K562 (cell line): Measurements from ENCODE around the gene ZNF41. TPM values are rescaled to one million over a fixed set of nuclear protein-coding genes. Genes with fewer than 3 reads are reported as not detected.

Experiments used
- ATAC-seq: fragments of 200-7000 bp; cut with Tn5 transposase; 3 replicates; pipeline ENCODE4 v1.9.1; 2020; ENCODE audit warnings: moderate library complexity
- BruUV-seq: library from RNA; stranded (reverse); fragments of 400-500 nt; replicated peaks from 2 replicates; lab custom pipeline; 2021; lab: Mats Ljungman, UMichigan
- CTCF ChIA-PET: fragments of 300-600 bp; formaldehyde crosslinking; extraction: SDS; loops from one replicate; lab custom pipeline; 2021; ENCODE audit warnings: low intra/inter-chr PET ratio; lab: Yijun Ruan, JAX
- POLR2A ChIA-PET: fragments of 300-600, 350-650 bp; sonication (Branson Sonifier 250); formaldehyde crosslinking; extraction: SDS; loops from one replicate; lab custom pipeline; 2021; ENCODE audit warnings: antibody characterized with exemption, inconsistent platforms; lab: Yijun Ruan, JAX
- DNase-seq, 4 experiments: peaks; one replicate each; pipeline versions ENCODE4 v3.0.0 to v3.0.0-alpha.2; 2011 to 2018; ENCODE audit warnings: low spot score in 3 of 4, mixed read lengths in 3 of 4; ENCODE audit errors: extremely low read depth in 1 of 4
- FAIRE-seq: peaks from 2 replicates; lab custom pipeline; 2011; peaks lifted over from hg19 to GRCh38; lab: Jason Lieb, UNC
- H2AFZ ChIP-seq: 2 replicates; pipeline ENCODE4 v1.6.0; 2011; ENCODE audit warnings: low read depth, low read length, control low read depth, inconsistent platforms
- H3K27ac ChIP-seq: fragments of 200-600 bp; 3 replicates; pipeline ENCODE4 v1.8.0; 2011; ENCODE audit warnings: low read depth, mild to moderate bottlenecking, control low read depth, inconsistent platforms, low read length, moderate library complexity, mixed read lengths; ENCODE audit errors: extremely low read depth
- H3K27me3 ChIP-seq, 2 experiments: fragments of 300-600 bp in 1 of 2; 2 replicates in 1 of 2; 3 replicates in 1 of 2; pipeline versions ENCODE4 v1.6.0 to v1.8.0; 2011; ENCODE audit warnings: inconsistent platforms in 2 of 2, low read length in 2 of 2, mild to moderate bottlenecking in 1 of 2, mixed read lengths in 1 of 2, moderate library complexity in 1 of 2; ENCODE audit not compliant: control insufficient read depth in 2 of 2, insufficient read depth in 2 of 2
- H3K36me3 ChIP-seq: fragments of 300-600 bp; 3 replicates; pipeline ENCODE4 v1.8.0; 2011; ENCODE audit warnings: mild to moderate bottlenecking, low read length, inconsistent platforms; ENCODE audit not compliant: control insufficient read depth, insufficient read depth
- H3K4me1 ChIP-seq, 2 experiments: fragments of 200-600 bp in 1 of 2; replicated peaks in 1 of 2; 2 replicates in 1 of 2; 3 replicates in 1 of 2; pipeline versions ENCODE4 v1.5.1 to v1.8.0; 2011; ENCODE audit warnings: inconsistent platforms in 2 of 2, low read length in 2 of 2, mild to moderate bottlenecking in 1 of 2, mixed read lengths in 1 of 2, moderate library complexity in 1 of 2; ENCODE audit not compliant: control insufficient read depth in 2 of 2, insufficient read depth in 2 of 2
- H3K4me2 ChIP-seq: 2 replicates; pipeline ENCODE4 v1.6.1; 2011; ENCODE audit warnings: low read length, control low read depth, inconsistent platforms, mixed read lengths; ENCODE audit not compliant: insufficient read depth
- H3K4me3 ChIP-seq: fragments of 200-600 bp; sonication (generic), shearing (Covaris generic); 2 replicates; pipeline ENCODE4 v1.5.1; 2016; ENCODE audit warnings: control low read depth, inconsistent platforms
- H3K79me2 ChIP-seq: fragments of 200-600 bp; 3 replicates; pipeline ENCODE4 v1.8.0; 2011; ENCODE audit warnings: low read length, inconsistent platforms; ENCODE audit not compliant: control insufficient read depth, insufficient read depth
- H3K9ac ChIP-seq, 2 experiments: 2 replicates each; pipeline versions ENCODE4 v1.6.0 to v1.6.1; 2011; ENCODE audit warnings: low read depth in 2 of 2, low read length in 2 of 2, control low read depth in 1 of 2, inconsistent platforms in 1 of 2, mild to moderate bottlenecking in 1 of 2, mixed read lengths in 1 of 2; ENCODE audit not compliant: insufficient read depth in 1 of 2
- H3K9me1 ChIP-seq: one replicate; pipeline ENCODE4 v1.6.0; 2011; ENCODE audit warnings: inconsistent platforms, mild to moderate bottlenecking, low read length, moderate library complexity; ENCODE audit not compliant: control insufficient read depth, insufficient read depth
- H3K9me3 ChIP-seq: replicated peaks from 2 replicates; pipeline ENCODE4 v1.5.1; 2011; ENCODE audit warnings: low read depth, low read length, inconsistent platforms; ENCODE audit not compliant: control insufficient read depth, insufficient read depth
- H4K20me1 ChIP-seq: replicated peaks from 2 replicates; pipeline ENCODE4 v1.6.1; 2011; ENCODE audit warnings: low read length, inconsistent platforms, mixed read lengths; ENCODE audit not compliant: control insufficient read depth, insufficient read depth
- DIDO1 ChIP-seq: fragments of 450-650 bp; IDR thresholded peaks from 2 replicates; pipeline ENCODE4 v1.6.1; 2016; ENCODE audit warnings: low read depth, missing biosample characterization, missing genetic modification characterization
- HDGF ChIP-seq: fragments of 450-650 bp; IDR thresholded peaks from 2 replicates; pipeline ENCODE4 v1.6.1; 2016
- KLF13 ChIP-seq: fragments of 450-650 bp; IDR thresholded peaks from 2 replicates; pipeline ENCODE4 v1.6.1; 2016; ENCODE audit warnings: missing genetic modification characterization, low read depth, mild to moderate bottlenecking, missing compliant biosample characterization, moderate library complexity, borderline replicate concordance
- MIER1 ChIP-seq: fragments of 450-650 bp; IDR thresholded peaks from 2 replicates; pipeline ENCODE4 v1.6.1; 2016; ENCODE audit warnings: antibody characterized with exemption, mild to moderate bottlenecking, low read depth
- MTA2 ChIP-seq: fragments of 450-650 bp; IDR thresholded peaks from 2 replicates; pipeline ENCODE4 v1.6.1; 2016; ENCODE audit warnings: low read depth
- RBM25 ChIP-seq: fragments of 200-400 bp; formaldehyde crosslinking; IDR thresholded peaks from 2 replicates; pipeline ENCODE4 v1.6.1; 2018; ENCODE audit warnings: low read length, low read depth, moderate library complexity; ENCODE audit not compliant: severe bottlenecking
- TAF7 ChIP-seq: fragments of 450-650 bp; IDR thresholded peaks from 2 replicates; pipeline ENCODE4 v1.6.1; 2016; ENCODE audit warnings: missing genetic modification characterization, missing compliant biosample characterization
- TAL1 ChIP-seq: fragments of 450-650 bp; IDR thresholded peaks from 2 replicates; pipeline ENCODE4 v1.6.1; 2016; ENCODE audit warnings: mild to moderate bottlenecking
- ZNF263 ChIP-seq: sonication (generic); formaldehyde crosslinking; IDR thresholded peaks from 2 replicates; pipeline ENCODE4 v1.8.0; 2022; ENCODE audit warnings: mild to moderate bottlenecking, missing genetic modification reagents, borderline replicate concordance
- ZNF436 ChIP-seq: fragments of 250-450, 450-650 bp; sonication (Bioruptor Pico); formaldehyde crosslinking; IDR thresholded peaks from 2 replicates; pipeline ENCODE4 v1.7.0; 2020; ENCODE audit warnings: mild to moderate bottlenecking
- WGBS: fragments of 100-300 bp; shearing (Covaris generic); methylation state at CpG from one replicate; pipeline ENCODE4 v1.1.6; 2016; ENCODE audit warnings: low coverage, mixed read lengths; ENCODE audit not compliant: insufficient coverage; ENCODE audit errors: missing lambda C conversion rate; 5-methylcytosine and 5-hydroxymethylcytosine counted together
- in situ Hi-C: fragments of 300-500 bp; cut with MboI; formaldehyde crosslinking; loops from 4 replicates; pipeline ENCODE4 v1.15.0; 2018; ENCODE audit warnings: inconsistent platforms, mixed read lengths
- intact Hi-C: fragments of 100-400 bp; cut with micrococcal nuclease; formaldehyde crosslinking; loops from 2 replicates; pipeline ENCODE4 v1.14.2; 2022
- polyA plus RNA-seq, 8 experiments: library from polyadenylated mRNA; depleted of rRNA in 4 of 8; stranded (reverse) in 5 of 8; unstranded in 3 of 8; fragments of >200 nt; fragmentation: Nextera tagmentation in 2 of 8; fragmentation: Illumina TruSeq in 1 of 8; extraction: Ambion mirVana in 2 of 8; extraction: Trizol in 1 of 8; gene quantifications; 2 replicates each; pipeline versions ENCODE4 v1.2.1 to v1.2.3, GENCODE V29; 2011 to 2014; ENCODE audit warnings: inconsistent platforms in 1 of 8, missing spikeins in 1 of 8
- total RNA-seq, 7 experiments: library from RNA; depleted of rRNA in 6 of 7; stranded (reverse); fragments of >200 nt in 6 of 7; fragmentation: Illumina TruSeq in 2 of 7; extraction: Trizol in 2 of 7; gene quantifications; 2 replicates each; pipeline versions ENCODE4 v1.2.1 to v1.2.3, GENCODE V29; 2011 to 2021; ENCODE audit warnings: low replicate concordance in 1 of 7
- TF ChIP-seq, protein P1 (sequence below): fragments of 450-650 bp; formaldehyde crosslinking; IDR thresholded peaks from 2 replicates; pipeline ENCODE4 v1.4.0; 2020; ENCODE audit warnings: mild to moderate bottlenecking, moderate library complexity
- TF ChIP-seq, protein P2 (sequence below): sonication (generic); formaldehyde crosslinking; IDR thresholded peaks from 2 replicates; pipeline ENCODE4 v1.8.0; 2022; ENCODE audit warnings: mild to moderate bottlenecking, missing genetic modification reagents, borderline replicate concordance

Gene ZNF41
- total and polyA plus RNA-seq, 9 of the 15 experiments (the other 6 are each of a cell fraction or from before 2014, with no cell fraction given): 0.53 to 8.6 (median 6.6) TPM

DNA sequence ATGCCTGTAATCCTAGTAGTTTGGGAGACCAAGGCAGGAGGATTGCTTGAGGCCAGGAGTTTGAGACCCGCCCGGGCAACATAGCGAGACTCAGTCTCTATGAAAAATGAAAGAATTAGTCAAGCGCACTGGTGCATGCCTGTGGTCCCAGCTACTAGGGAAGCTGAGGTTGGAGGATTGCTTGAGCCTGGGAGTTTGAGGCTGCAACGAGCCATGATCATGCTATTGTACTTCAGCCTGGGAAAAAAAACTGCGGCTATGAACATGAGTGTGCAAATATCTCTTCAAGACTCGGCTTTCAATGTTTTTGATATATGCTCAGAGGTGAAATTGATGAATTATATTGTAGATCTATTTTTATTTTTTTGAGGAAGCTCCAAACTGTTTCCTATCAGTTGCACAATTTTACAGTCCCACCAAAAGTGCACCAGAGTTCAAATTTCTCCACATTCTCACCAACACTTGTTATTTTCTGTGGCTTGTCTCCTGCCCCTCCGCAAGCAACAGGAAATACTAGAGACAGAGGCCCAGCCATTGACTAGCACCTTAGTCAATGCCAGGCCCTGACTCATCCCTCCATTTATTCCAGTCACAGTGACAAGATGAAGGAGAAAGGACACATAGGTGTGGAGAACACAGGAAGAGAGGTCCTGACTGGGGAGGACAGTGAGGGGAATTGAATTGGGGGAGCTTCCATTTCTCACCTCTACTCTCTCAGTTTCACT is 33.1 kb upstream of the ZNF41 start:
- no peaks in the 10 kb centered on the region for H3K79me2 ChIP-seq
- BruUV-seq: no TSS peak
- TF ChIP-seq KLF13 (tag): no peak
- TF ChIP-seq MIER1: no peak
- TF ChIP-seq DIDO1: no peak
- TF ChIP-seq, protein P1, sequence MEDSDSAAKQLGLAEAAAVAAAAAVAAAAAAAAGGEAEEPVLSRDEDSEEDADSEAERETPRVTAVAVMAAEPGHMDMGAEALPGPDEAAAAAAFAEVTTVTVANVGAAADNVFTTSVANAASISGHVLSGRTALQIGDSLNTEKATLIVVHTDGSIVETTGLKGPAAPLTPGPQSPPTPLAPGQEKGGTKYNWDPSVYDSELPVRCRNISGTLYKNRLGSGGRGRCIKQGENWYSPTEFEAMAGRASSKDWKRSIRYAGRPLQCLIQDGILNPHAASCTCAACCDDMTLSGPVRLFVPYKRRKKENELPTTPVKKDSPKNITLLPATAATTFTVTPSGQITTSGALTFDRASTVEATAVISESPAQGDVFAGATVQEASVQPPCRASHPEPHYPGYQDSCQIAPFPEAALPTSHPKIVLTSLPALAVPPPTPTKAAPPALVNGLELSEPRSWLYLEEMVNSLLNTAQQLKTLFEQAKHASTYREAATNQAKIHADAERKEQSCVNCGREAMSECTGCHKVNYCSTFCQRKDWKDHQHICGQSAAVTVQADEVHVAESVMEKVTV (CRISPR knock-in tag): no peak
- no peak for TF ChIP-seq TAL1
- TF ChIP-seq, protein P2, sequence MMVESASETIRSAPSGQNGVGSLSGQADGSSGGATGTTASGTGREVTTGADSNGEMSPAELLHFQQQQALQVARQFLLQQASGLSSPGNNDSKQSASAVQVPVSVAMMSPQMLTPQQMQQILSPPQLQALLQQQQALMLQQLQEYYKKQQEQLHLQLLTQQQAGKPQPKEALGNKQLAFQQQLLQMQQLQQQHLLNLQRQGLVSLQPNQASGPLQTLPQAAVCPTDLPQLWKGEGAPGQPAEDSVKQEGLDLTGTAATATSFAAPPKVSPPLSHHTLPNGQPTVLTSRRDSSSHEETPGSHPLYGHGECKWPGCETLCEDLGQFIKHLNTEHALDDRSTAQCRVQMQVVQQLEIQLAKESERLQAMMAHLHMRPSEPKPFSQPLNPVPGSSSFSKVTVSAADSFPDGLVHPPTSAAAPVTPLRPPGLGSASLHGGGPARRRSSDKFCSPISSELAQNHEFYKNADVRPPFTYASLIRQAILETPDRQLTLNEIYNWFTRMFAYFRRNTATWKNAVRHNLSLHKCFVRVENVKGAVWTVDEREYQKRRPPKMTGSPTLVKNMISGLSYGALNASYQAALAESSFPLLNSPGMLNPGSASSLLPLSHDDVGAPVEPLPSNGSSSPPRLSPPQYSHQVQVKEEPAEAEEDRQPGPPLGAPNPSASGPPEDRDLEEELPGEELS (CRISPR knock-in tag): no peak
- no peak for TF ChIP-seq MTA2
- TF ChIP-seq HDGF: no peak
- TF ChIP-seq RBM25: no peak
- no peak for TF ChIP-seq TAF7 (tag)
- TF ChIP-seq ZNF436 (CRISPR knock-in tag): no peak
- no peak for TF ChIP-seq ZNF263 (CRISPR knock-in tag)
- TF ChIP-seq, all 486 proteins: peak for 0
- Histone ChIP-seq H3K4me1 (no peaks in the 10 kb centered on the region), H3K27ac (no peak overlapping the region), H3K9me3 (no peaks in the 10 kb centered on the region), H3K9me1 (no peaks in the 10 kb centered on the region), H4K20me1 (no peaks in the 10 kb centered on the region), H2AFZ (no peak overlapping the region), H3K4me3 (no peak overlapping the region), H3K4me2 (no peak overlapping the region), H3K27me3 (no peaks in the 10 kb centered on the region), H3K9ac (no peak overlapping the region), H3K36me3 (no peaks in the 10 kb centered on the region)
- no peak for FAIRE-seq
- ChIA-PET CTCF (no interaction called here), POLR2A (no interaction called here)
- ATAC-seq: no peak
- intact Hi-C loops: no loop called here
- DNase-seq: no peak
- 44% methylated on average over 7 of the region's 8 CpGs for WGBS
- in situ Hi-C loops: loop anchor here (25.0 kb wide), 1 partner anchor 521 kb away; no protein-coding TSS in a partner anchor
